ENCODE data around the gene AADACL4.
"Not testable (repeated sequence)": the region's sequence is repeated elsewhere in the genome, so short reads cannot be mapped to it uniquely, and the experiment has no call there.

The AADACL4 gene

GRCh38 chr1:12640237-12640957 is 3.5 kb upstream of the AADACL4 start:
- DNase-seq (ENCODE audit: low spot score): no peak
- no peak overlapping the region for H3K27ac ChIP-seq
- ChIA-PET CTCF (interaction anchor here (0.6 kb wide), 1 partner anchor 102 kb away, joined by 4 read pairs; no protein-coding TSS in a partner anchor), POLR2A (ENCODE audit: low non-redundant PET) (no interaction called here)
- no peak for TF ChIP-seq CTCF (conservative IDR thresholded peaks at IDR 0.05; ENCODE audit: low read depth)

GRCh38 chr1:12640958-12641272 is 3.0 kb upstream of the AADACL4 start:
- ChIA-PET POLR2A (ENCODE audit: low non-redundant PET) (no interaction called here), CTCF (interaction anchor here (0.6 to 1.1 kb wide), 2 partner anchors 13 to 103 kb away, joined by 3 to 4 read pairs; no protein-coding TSS in a partner anchor)
- DNase-seq (ENCODE audit: low spot score): no peak
- no peak for TF ChIP-seq CTCF (conservative IDR thresholded peaks at IDR 0.05; ENCODE audit: low read depth)
- no peak overlapping the region for H3K27ac ChIP-seq

- CTCF ChIA-PET: interaction anchor here (0.6 to 1.4 kb wide), 2 partner anchors 16 to 371 kb away, joined by 4 to 6 read pairs; no protein-coding TSS in a partner anchor
- POLR2A ChIA-PET (ENCODE audit: low non-redundant PET): interaction anchor here (0.7 kb wide), 1 partner anchor 564 kb away, joined by 17 read pairs; no protein-coding TSS in a partner anchor
These were observed 806 bp upstream of the AADACL4 start for GRCh38 chr1:12643079-12643478.

GRCh38 chr1:12644237-12644636 is 352 bp downstream of the AADACL4 start:
- ChIA-PET POLR2A (ENCODE audit: low non-redundant PET) (no interaction called here), CTCF (interaction anchor here (1.4 kb wide), 1 partner anchor 15 kb away, joined by 6 read pairs; no protein-coding TSS in a partner anchor)
- no peak for TF ChIP-seq CTCF (conservative IDR thresholded peaks at IDR 0.05; ENCODE audit: low read depth)
- no peak overlapping the region for H3K27ac ChIP-seq
- no peak for DNase-seq (ENCODE audit: low spot score)

More at GRCh38 chr1:12643079-12643478, 806 bp upstream of the AADACL4 start:
- TF ChIP-seq CTCF (conservative IDR thresholded peaks at IDR 0.05; ENCODE audit: low read depth): no peak
- no peak for DNase-seq (ENCODE audit: low spot score)
- no peak overlapping the region for H3K27ac ChIP-seq

GRCh38 chr1:12644829-12645228 is 944 bp downstream of the AADACL4 start:
- CTCF ChIA-PET: no interaction called here
- POLR2A ChIA-PET (ENCODE audit: low non-redundant PET): no interaction called here
- DNase-seq (ENCODE audit: low spot score): no peak
- no peak for TF ChIP-seq CTCF (conservative IDR thresholded peaks at IDR 0.05; ENCODE audit: low read depth)
- H3K27ac ChIP-seq: no peak overlapping the region

GRCh38 chr1:12645401-12645800 is 1.5 kb downstream of the AADACL4 start:
- CTCF ChIA-PET; H3K27ac ChIP-seq; DNase-seq (ENCODE audit: low spot score); POLR2A ChIA-PET (ENCODE audit: low non-redundant PET): not testable (repeated sequence)

GRCh38 chr1:12648741-12649140 is 4.9 kb downstream of the AADACL4 start:
- no peak for TF ChIP-seq CTCF (conservative IDR thresholded peaks at IDR 0.05; ENCODE audit: low read depth)
- DNase-seq (ENCODE audit: low spot score): no peak
- ChIA-PET POLR2A (ENCODE audit: low non-redundant PET) (no interaction called here), CTCF (interaction anchor here (2.2 kb wide), 1 partner anchor 10 kb away, joined by 7 read pairs; no protein-coding TSS in a partner anchor)
- no peak overlapping the region for H3K27ac ChIP-seq

Data from RWPE1 (cell line).